Eye (tissue), 1 donor: ENCODE measurements around the gene GPR17.

Source experiments
- DNase-seq: peaks from one replicate; pipeline ENCODE4 v3.0.0-alpha.2; 2015

GPR17 gene

DNA sequence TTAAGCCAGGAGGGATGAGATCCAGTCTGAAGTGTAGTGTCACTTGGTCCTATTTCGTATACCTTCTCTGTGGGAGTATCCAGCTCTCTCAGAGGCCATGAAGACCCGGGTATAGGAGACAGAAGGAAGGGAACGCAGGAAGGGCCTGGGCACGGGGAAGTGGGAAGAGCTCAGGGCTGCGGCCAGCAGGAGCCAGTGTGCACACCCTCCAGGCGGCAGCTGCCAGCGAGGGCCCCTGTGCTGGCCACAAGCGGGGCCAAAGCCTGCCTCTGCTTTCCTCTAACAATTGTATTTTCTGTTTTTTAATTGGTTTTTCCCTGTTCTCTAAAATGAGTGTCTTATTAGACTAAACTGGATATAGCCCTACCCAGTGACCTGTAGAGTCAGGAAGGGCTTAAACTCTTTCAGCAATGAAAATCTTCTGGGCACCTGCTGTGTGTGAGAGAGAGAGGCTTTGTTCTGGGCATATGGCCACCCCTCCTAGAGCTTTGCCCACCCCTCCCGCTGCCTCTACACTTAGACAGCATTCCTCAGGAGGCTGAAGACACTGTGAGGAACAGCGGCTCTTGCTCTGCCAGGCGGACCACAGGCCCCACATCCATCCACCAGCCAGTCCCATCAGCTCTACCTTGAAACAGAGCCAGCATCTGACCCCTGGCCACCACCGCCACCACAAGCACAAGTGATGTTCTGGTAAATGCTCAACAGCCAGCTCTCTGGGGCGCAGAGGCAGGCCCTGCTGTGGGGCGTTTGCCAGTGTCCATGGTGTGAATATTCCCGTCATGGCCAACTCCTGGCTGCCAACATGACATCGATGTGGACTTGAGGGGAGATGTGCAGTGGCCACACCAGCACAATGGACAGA lies 9.5 kb downstream of the GPR17 start:
- peak; percentile 82 for DNase-seq

GRCh38 chr2:127656569-127657231 lies 10.7 kb downstream of the GPR17 start:
- DNase-seq, result no peak

- DNase-seq, result no peak
These were observed 11.3 kb downstream of the GPR17 start for GRCh38 chr2:127657232-127657595.

GRCh38 chr2:127658146-127658545 lies 12.2 kb downstream of the GPR17 start:
- no peak for DNase-seq

- no peak for DNase-seq
These were observed 12.9 kb downstream of the GPR17 start for GRCh38 chr2:127658641-127659407.

DNA sequence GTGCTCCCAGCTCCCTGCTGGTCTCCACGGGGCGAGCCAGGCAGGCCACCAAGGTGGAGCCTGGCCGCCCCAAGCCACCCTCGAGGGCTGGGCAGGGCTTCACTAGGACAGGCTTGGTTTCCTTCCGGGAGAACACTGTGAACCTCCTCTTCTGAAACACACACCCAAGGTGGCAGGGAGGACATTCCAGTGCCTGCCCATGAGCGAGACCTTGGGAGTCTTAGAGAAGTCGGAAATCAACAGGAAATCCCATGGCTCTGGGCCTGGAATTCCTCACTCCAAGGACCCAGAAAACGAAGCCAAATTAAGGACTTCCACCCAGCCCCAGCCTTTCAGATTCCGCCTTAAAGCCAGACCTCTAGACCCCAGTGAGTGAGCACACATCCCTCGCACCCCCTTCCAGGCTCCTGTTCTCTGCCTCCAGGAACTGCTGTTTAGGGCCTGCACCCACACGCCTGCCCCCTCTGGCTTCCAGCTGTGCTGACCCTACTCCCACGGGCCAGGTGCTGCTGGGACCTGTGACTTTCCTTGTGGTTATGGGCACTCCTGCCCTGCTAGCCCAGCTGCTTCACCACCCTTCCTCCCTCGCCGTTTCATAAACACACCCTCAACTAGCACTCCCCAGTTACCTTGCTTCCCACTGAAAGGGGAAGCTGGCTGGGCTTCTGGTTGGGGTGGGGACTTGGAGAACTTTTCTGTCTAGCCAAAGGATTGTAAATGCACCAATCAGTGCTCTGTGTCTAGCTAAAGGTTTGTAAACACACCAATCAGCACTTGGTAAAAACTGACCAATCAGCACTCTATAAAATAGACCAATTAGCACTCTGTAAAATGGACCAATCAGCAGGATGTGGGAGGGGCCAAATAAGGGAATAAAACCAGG lies 13.7 kb downstream of the GPR17 start:
- no peak for DNase-seq

DNA sequence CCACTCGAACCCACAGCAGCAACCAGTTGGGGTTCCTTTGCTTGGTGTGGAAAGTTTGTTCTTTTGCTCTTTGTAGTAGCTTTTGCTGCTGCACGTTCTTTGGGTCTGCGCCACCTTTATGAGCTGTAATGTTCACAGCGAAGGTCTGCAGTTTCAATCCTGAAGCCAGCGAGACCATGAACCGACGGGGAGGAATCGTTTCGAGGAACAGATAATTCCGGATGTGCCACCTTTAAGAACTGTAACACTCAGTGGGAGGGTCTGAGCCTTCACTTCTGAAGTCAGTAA lies 14.3 kb downstream of the GPR17 start:
- DNase-seq, result no peak

DNA sequence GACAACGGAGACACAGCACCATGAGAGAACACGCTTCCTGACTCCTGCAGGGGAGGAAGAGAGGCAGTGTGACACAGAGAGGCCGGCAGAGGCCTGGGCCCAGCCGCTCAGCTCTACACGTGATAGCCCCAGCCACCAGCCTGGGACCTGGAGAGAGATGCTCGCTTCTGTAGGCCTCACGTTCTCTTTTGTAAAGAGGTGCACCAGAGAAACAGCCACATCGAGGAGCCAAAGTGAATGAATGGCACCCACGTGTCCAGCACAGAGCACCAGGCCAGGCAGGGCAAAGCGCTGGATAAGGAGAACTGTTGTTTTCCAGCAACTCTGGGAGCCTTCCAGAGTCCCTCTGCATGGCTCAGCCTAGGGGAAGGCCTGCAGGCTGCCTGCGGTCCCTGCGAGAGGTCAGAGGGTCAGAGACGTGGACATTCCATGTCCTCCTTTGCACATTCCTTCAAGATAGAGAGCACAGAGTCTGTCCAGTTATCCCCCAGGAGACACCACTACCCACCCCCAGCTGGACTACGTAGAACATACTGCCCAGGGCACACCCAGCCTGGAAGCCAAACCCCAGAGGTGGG lies 15.2 kb downstream of the GPR17 start:
- DNase-seq, result no peak

DNA sequence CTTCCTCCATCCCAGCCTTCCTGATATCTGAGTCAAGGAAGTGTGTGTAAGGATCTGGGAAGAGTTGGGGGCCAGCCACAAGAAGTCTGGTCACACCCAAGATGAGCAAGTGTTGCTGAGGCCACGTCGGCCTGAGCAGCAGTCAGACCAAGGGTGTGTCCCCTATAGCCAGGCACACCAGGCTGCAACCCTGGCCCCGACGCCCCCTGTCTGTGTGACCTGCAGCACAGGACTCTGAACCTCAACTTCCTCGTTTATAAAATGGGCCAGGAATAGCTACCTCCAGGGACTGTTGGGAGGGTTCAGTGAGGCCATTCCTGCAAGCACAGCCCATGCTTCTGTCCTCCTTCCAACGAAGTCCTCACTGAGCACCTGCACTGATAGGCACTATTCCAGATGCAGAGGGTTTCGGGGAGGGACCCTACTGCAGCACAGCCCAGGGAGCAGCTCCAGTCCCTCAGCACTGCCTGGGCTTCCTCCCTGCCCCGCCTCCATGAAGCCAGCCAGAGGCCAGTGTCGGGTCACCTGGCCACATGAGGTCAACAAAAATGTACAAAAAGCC lies 16.1 kb downstream of the GPR17 start:
- no peak for DNase-seq

DNA sequence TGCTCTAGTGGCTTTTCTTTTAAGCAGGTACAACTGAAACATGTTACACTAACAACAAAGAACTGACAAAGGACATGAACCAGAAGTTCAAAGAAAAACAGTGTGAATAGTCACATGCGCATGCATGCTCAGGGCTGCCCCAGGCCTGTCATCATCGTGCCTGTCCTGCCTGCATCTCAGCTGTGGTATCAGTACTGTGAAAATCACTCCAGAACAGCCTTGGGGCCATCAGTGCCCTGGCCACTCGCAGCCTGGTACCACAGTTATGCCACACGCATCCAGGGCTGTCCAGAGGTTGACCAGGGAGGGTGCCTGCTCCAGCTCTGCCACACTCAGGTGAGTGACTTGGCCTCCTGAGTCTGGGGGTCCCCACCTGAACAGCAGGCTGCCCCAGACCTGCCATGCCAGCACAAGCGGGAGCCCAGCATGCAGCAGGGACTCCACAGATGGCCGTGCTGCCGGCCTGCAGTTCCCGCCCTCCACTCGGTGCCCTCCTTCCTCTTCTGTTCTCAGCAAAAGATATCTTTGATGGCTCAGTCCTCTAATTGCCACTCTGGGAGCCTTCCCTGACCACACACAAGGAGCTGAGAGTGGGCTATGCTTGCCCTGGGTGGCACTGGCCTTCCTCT lies 17.1 kb downstream of the GPR17 start:
- DNase-seq, result no peak

DNA sequence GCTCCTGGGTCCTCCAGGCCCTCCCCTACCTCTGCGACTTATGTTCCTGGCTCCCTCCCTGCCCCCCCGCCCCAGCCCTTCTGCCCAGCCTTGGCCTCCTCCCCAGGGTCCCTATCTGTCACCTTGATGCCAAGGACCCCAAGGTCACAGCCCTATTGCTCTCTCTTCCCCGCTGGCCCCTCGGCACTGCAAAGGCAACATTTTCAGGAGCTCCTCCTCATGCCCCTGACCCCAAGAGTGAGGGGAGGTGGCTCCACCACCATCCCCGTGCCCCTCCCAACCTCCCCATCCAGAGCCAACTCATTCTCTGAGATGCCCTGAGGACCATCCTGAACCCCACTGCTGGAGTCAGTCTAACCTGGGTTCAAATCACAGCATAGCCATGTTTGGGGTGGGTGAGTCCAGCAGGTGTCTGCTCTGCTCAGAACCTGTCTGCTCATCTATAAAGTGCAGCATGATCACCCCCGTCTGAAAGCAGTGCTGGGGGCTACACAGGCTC lies 17.7 kb downstream of the GPR17 start:
- no peak for DNase-seq

- no peak for DNase-seq
These were observed 18.3 kb downstream of the GPR17 start for GRCh38 chr2:127664065-127664894.

- no peak for DNase-seq
These were observed 18.9 kb downstream of the GPR17 start for GRCh38 chr2:127664895-127665225.

GRCh38 chr2:127665267-127665893 lies 19.4 kb downstream of the GPR17 start:
- no peak for DNase-seq

- no peak for DNase-seq
These were observed 23.1 kb downstream of the GPR17 start for GRCh38 chr2:127669056-127669455.

DNA sequence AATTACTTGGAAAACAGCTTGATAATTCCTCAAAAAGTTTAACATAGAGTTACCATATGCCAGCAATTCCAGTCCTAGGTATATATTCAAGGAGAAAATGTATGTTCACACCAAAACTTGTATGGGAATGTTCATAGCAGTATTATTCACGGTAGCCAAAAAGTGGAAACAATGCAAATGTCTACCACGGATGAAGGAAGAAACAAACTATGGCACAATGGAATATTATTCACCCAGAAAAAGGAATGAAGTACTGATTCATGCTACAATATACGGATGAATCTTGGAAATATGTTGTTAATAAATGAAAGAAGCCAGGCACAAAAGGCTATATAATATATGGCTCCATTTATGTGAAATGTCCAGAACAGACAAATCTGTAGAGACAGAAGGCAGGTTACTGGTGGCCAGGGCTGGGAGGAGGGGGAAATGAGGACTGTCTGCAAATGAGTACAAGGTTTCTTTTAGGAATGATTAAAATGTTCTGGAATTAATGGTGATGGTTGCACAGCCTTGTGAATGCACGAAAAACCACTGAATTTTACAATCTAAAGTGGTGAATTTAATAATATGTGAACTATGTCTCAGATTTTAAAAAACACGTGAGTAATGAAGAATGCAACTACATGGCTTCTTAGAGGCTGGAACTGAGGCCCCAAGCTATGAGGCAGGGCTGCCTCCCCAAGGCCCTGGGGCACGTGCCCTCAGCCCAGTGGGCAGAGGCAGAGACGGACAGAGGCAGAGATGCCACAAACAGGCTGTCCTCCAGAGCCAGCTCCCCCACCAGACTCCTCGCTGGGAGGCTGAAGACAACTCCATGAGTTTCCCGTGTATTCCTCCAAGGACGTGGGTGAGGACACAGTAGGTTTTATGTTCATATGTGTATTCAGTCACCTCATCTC lies 24.4 kb downstream of the GPR17 start:
- no peak for DNase-seq

GRCh38 chr2:127670957-127671290 lies 25.0 kb downstream of the GPR17 start:
- DNase-seq, result no peak

DNA sequence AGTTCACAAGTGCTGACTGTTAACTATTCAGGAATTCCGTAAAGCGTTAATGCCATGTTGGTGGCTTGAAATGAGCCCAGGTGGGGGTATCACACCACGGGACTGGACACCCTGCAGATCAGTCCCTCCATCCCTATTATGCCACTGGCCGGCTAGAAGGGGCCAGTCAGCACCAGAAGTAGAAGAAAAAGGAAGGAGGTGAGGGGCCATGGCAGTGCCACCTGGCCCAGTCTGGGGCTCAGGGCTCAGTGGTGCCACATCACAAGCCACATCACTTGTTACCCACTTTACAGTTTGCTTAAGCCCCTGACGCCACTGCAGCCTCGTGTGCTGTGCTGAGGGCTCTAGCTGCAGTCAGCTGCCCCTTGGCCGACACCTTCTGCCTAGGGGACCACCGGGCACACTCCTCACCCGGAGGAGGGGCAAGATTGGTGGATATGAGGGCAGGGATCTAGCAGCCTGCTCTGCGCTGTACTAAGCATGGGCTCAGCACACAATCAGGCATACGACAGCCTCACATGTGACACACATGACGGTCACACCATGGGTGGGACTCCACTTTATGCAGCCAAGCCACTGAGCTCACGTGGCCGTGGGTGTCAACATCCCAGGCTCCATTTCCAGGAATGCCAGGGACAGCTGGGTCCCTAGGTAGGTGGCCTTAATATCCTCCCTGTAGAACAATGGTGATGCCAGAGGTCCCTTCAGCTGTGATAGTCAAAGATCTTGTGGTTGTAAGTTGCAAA lies 25.8 kb downstream of the GPR17 start:
- no peak for DNase-seq
